H1 (cell line): ENCODE data around the gene TNFSF11. TPM values are rescaled to one million over a fixed set of nuclear protein-coding genes. Genes with fewer than 3 reads are reported as not detected.

Source experiments
- CTCF ChIA-PET: fragments of 300-600 bp; sonication (Branson Sonifier 250); formaldehyde crosslinking; loops from one replicate; lab custom pipeline; 2021; ENCODE audit not compliant: partially characterized antibody; lab: Charles Lee
- POLR2A ChIA-PET: fragments of 300-600 bp; sonication (Branson Sonifier 250); formaldehyde crosslinking; loops from one replicate; lab custom pipeline; 2021; ENCODE audit warnings: inconsistent platforms; ENCODE audit not compliant: partially characterized antibody; lab: Charles Lee
- DNase-seq, 2 experiments: peaks; one replicate each; pipeline versions ENCODE4 v3.0.0 to v3.0.0-alpha.2; 2010 to 2022; ENCODE audit warnings: low spot score in 2 of 2, low read depth in 1 of 2, mixed read lengths in 1 of 2
- FAIRE-seq: peaks from 2 replicates; lab custom pipeline; 2011; peaks lifted over from hg19 to GRCh38; lab: Jason Lieb, UNC
- H2AFZ ChIP-seq: 2 replicates; pipeline ENCODE4 v1.8.1; 2012; ENCODE audit warnings: low read length, inconsistent platforms
- H2AK5ac ChIP-seq: 2 replicates; pipeline ENCODE4 v1.6.1; 2013; ENCODE audit warnings: low read depth, low read length
- H2BK120ac ChIP-seq: replicated peaks from 2 replicates; pipeline ENCODE3; 2013; ENCODE audit warnings: low read depth, low read length, inconsistent platforms
- H2BK12ac ChIP-seq: 2 replicates; pipeline ENCODE4 v1.6.1; 2013; ENCODE audit warnings: low read depth, low read length
- H2BK15ac ChIP-seq: 2 replicates; pipeline ENCODE4 v1.6.1; 2013; ENCODE audit warnings: low read length
- H2BK20ac ChIP-seq: 2 replicates; pipeline ENCODE4 v1.6.1; 2013; ENCODE audit warnings: low read length
- H2BK5ac ChIP-seq: 2 replicates; pipeline ENCODE4 v1.6.1; 2013; ENCODE audit warnings: low read depth, low read length
- H3K14ac ChIP-seq: 2 replicates; pipeline ENCODE4 v1.6.1; 2013; ENCODE audit warnings: inconsistent platforms; ENCODE audit not compliant: insufficient read length
- H3K18ac ChIP-seq: 2 replicates; pipeline ENCODE4 v1.6.1; 2013; ENCODE audit warnings: low read length; ENCODE audit errors: extremely low read depth
- H3K23ac ChIP-seq: 2 replicates; pipeline ENCODE4 v1.6.1; 2013; ENCODE audit warnings: inconsistent platforms; ENCODE audit not compliant: insufficient read length
- H3K23me2 ChIP-seq: 2 replicates; pipeline ENCODE4 v1.6.1; 2013; ENCODE audit warnings: low read depth, low read length
- H3K27ac ChIP-seq: 2 replicates; pipeline ENCODE4 v1.6.1; 2011; ENCODE audit warnings: low read depth, low read length, inconsistent platforms
- H3K27me3 ChIP-seq, 4 experiments: replicated peaks in 1 of 4; 1 replicate in 1 of 4; 2 replicates in 3 of 4; pipeline versions ENCODE4 v1.6.1 to v1.8.1; 2011 to 2013; ENCODE audit warnings: low read length in 3 of 4, mild to moderate bottlenecking in 3 of 4, inconsistent platforms in 2 of 4, mixed read lengths in 2 of 4, moderate library complexity in 1 of 4; ENCODE audit not compliant: control insufficient read depth in 3 of 4, insufficient read depth in 3 of 4; ENCODE audit errors: extremely low read depth in 1 of 4
- H3K36me3 ChIP-seq, 4 experiments: 2 replicates each; pipeline versions ENCODE4 v1.6.1 to v1.8.1; 2011 to 2013; ENCODE audit warnings: mild to moderate bottlenecking in 4 of 4, low read length in 3 of 4, moderate library complexity in 2 of 4, control low read depth in 1 of 4, inconsistent platforms in 1 of 4; ENCODE audit not compliant: insufficient read depth in 4 of 4, control insufficient read depth in 2 of 4
- H3K4ac ChIP-seq: replicated peaks from 2 replicates; pipeline ENCODE3; 2013; ENCODE audit warnings: low read length, low read depth, mixed read lengths, inconsistent platforms; ENCODE audit not compliant: insufficient read length
- H3K4me1 ChIP-seq, 4 experiments: replicated peaks in 1 of 4; 1 replicate in 1 of 4; 2 replicates in 3 of 4; pipeline versions ENCODE4 v1.6.1 to v1.8.1; 2011 to 2013; ENCODE audit warnings: low read length in 3 of 4, inconsistent platforms in 2 of 4, mixed read lengths in 1 of 4; ENCODE audit not compliant: insufficient read depth in 4 of 4, control insufficient read depth in 3 of 4
- H3K4me2 ChIP-seq, 2 experiments: 2 replicates each; pipeline versions ENCODE4 v1.6.1 to v1.8.1; 2011 to 2013; ENCODE audit warnings: low read depth in 2 of 2, low read length in 2 of 2, control low read depth in 1 of 2, inconsistent platforms in 1 of 2, mild to moderate bottlenecking in 1 of 2; ENCODE audit not compliant: insufficient read depth in 1 of 2
- H3K4me3 ChIP-seq, 4 experiments: fragments of 200-600, 300-600 bp in 1 of 4; sonication (generic), shearing (Covaris generic), sonication (Bioruptor Twin) in 1 of 4; 2 replicates each; pipeline versions ENCODE4 v1.5.1 to v1.8.1; 2011 to 2016; ENCODE audit warnings: low read length in 4 of 4, low read depth in 3 of 4, control low read depth in 2 of 4, inconsistent platforms in 2 of 4, mild to moderate bottlenecking in 2 of 4, mixed read lengths in 1 of 4, moderate library complexity in 1 of 4; ENCODE audit not compliant: insufficient read depth in 2 of 4; ENCODE audit errors: extremely low read depth in 1 of 4
- H3K56ac ChIP-seq: replicated peaks from 2 replicates; pipeline ENCODE3; 2013; ENCODE audit warnings: low read depth, mild to moderate bottlenecking, mixed read lengths, low read length, inconsistent platforms; ENCODE audit not compliant: insufficient read length
- H3K79me1 ChIP-seq: 2 replicates; pipeline ENCODE4 v1.6.1; 2013; ENCODE audit warnings: low read depth, low read length, control low read depth
- H3K79me2 ChIP-seq, 2 experiments: 2 replicates each; pipeline versions ENCODE4 v1.6.1 to v1.8.1; 2012 to 2013; ENCODE audit warnings: low read length in 2 of 2, mild to moderate bottlenecking in 2 of 2, inconsistent platforms in 1 of 2; ENCODE audit not compliant: insufficient read depth in 2 of 2, control insufficient read depth in 1 of 2
- H3K9ac ChIP-seq, 4 experiments: replicated peaks in 1 of 4; 1 replicate in 1 of 4; 2 replicates in 3 of 4; pipeline versions ENCODE4 v1.6.1 to v1.8.1; 2011 to 2013; ENCODE audit warnings: low read depth in 3 of 4, low read length in 3 of 4, control low read depth in 2 of 4, mild to moderate bottlenecking in 2 of 4, moderate library complexity in 2 of 4, inconsistent platforms in 1 of 4; ENCODE audit errors: extremely low read depth in 1 of 4
- H3K9me3 ChIP-seq, 2 experiments: 2 replicates each; pipeline versions ENCODE4 v1.6.1 to v1.8.1; 2012 to 2013; ENCODE audit warnings: mild to moderate bottlenecking in 2 of 2, moderate library complexity in 2 of 2, control low read depth in 1 of 2, inconsistent platforms in 1 of 2, low read depth in 1 of 2, low read length in 1 of 2, mixed read lengths in 1 of 2; ENCODE audit not compliant: insufficient read depth in 2 of 2
- H4K20me1 ChIP-seq, 2 experiments: replicated peaks in 1 of 2; 2 replicates each; pipeline versions ENCODE3 to v1.8.1; 2011 to 2013; ENCODE audit warnings: inconsistent platforms in 2 of 2, low read length in 2 of 2, mild to moderate bottlenecking in 1 of 2; ENCODE audit not compliant: insufficient read depth in 2 of 2, control insufficient read depth in 1 of 2
- H4K5ac ChIP-seq: 2 replicates; pipeline ENCODE4 v1.6.1; 2013; ENCODE audit warnings: low read length, low read depth, mixed read lengths, inconsistent platforms; ENCODE audit not compliant: insufficient read length
- H4K8ac ChIP-seq: 2 replicates; pipeline ENCODE4 v1.8.0; 2013; ENCODE audit warnings: mild to moderate bottlenecking, moderate library complexity, low read length, inconsistent platforms; ENCODE audit not compliant: insufficient read depth; ENCODE audit errors: extremely low read depth
- H4K91ac ChIP-seq: replicated peaks from 2 replicates; pipeline ENCODE3; 2013; ENCODE audit warnings: low read length, mixed read lengths, inconsistent platforms; ENCODE audit not compliant: insufficient read length
- ASH2L ChIP-seq: fragments of 200-600, 300-600 bp; sonication (generic); IDR thresholded peaks from one replicate; pipeline ENCODE4 v1.7.1; 2017; ENCODE audit warnings: low read length
- CEBPB ChIP-seq: IDR thresholded peaks from 2 replicates; pipeline ENCODE4 v1.6.1; 2012; ENCODE audit warnings: low read depth, low read length
- HDAC6 ChIP-seq: IDR thresholded peaks from one replicate; pipeline ENCODE4 v1.7.1; 2012; ENCODE audit warnings: low read depth, mild to moderate bottlenecking, inconsistent platforms, low read length, moderate library complexity
- JUND ChIP-seq: IDR thresholded peaks from 2 replicates; pipeline ENCODE4 v1.6.1; 2011; ENCODE audit warnings: mild to moderate bottlenecking, improper control_type of control experiment, low read length
- KDM4A ChIP-seq: IDR thresholded peaks from one replicate; pipeline ENCODE4 v1.7.1; 2012; ENCODE audit warnings: low read depth, mild to moderate bottlenecking, moderate library complexity, low read length, inconsistent platforms; ENCODE audit not compliant: severe bottlenecking
- KDM5A ChIP-seq: fragments of 200-600 bp; IDR thresholded peaks from 2 replicates; pipeline ENCODE4 v1.7.1; 2012; ENCODE audit warnings: mild to moderate bottlenecking, low read length, inconsistent platforms, mixed read lengths
- MAFK ChIP-seq: IDR thresholded peaks from 2 replicates; pipeline ENCODE4 v1.6.1; 2012; ENCODE audit warnings: low read depth, mild to moderate bottlenecking, improper control_type of control experiment, low read length
- POLR2A ChIP-seq, 2 experiments: IDR thresholded peaks; 1 replicate in 1 of 2; 2 replicates in 1 of 2; pipeline ENCODE4 v1.6.1; 2011; ENCODE audit warnings: low read depth in 2 of 2, low read length in 2 of 2, mild to moderate bottlenecking in 2 of 2; ENCODE audit errors: control extremely low read depth in 1 of 2
- RFX5 ChIP-seq: IDR thresholded peaks from 2 replicates; pipeline ENCODE4 v1.6.1; 2011; ENCODE audit warnings: low read depth, low read length, improper control_type of control experiment, borderline replicate concordance
- SP1 ChIP-seq: IDR thresholded peaks from 2 replicates; pipeline ENCODE4 v1.6.1; 2011; ENCODE audit warnings: low read depth, low read length
- SRF ChIP-seq: IDR thresholded peaks from 2 replicates; pipeline ENCODE4 v1.6.1; 2011; ENCODE audit warnings: mild to moderate bottlenecking, low read depth, low read length, moderate library complexity
- TAF1 ChIP-seq: IDR thresholded peaks from 2 replicates; pipeline ENCODE4 v1.6.1; 2011; ENCODE audit warnings: mild to moderate bottlenecking, low read depth, low read length
- TAF7 ChIP-seq: optimal IDR thresholded peaks from 2 replicates; pipeline ENCODE3; 2011; ENCODE audit warnings: low read depth, mild to moderate bottlenecking, inconsistent platforms, low read length, moderate library complexity, borderline replicate concordance
- YY1 ChIP-seq: IDR thresholded peaks from 2 replicates; pipeline ENCODE4 v1.6.1; 2011; ENCODE audit warnings: low read depth, mild to moderate bottlenecking, low read length
- WGBS, 2 experiments: shearing (Covaris generic) in 1 of 2; methylation state at CpG; one replicate each; pipeline versions ENCODE4 v1.1.6 to v1.1.7; 2013 to 2015; ENCODE audit warnings: low lambda C conversion rate in 2 of 2, mixed read lengths in 2 of 2, inconsistent platforms in 1 of 2, low coverage in 1 of 2, missing lambda C conversion rate in 1 of 2; ENCODE audit not compliant: insufficient replicate concordance in 2 of 2, insufficient coverage in 1 of 2, insufficient read length in 1 of 2; ENCODE audit errors: extremely low coverage in 1 of 2, missing lambda C conversion rate in 1 of 2; 5-methylcytosine and 5-hydroxymethylcytosine counted together
- polyA plus RNA-seq, 7 experiments: library from polyadenylated mRNA; depleted of rRNA in 3 of 7; stranded (reverse) in 5 of 7; unstranded in 2 of 7; fragments of >200 nt in 5 of 7; fragments of 200-250 nt in 2 of 7; gene quantifications; 1 replicate in 5 of 7; 2 replicates in 1 of 7; 4 replicates in 1 of 7; pipeline versions ENCODE4 v1.2.1 to v1.2.3, GENCODE V29; 2011 to 2013; ENCODE audit warnings: missing spikeins in 2 of 7, mixed read lengths in 2 of 7
- total RNA-seq: library from RNA; stranded (reverse); fragmentation: NEBNext Ultra II Directional; extraction: Animal tissue kit (Norgen Biotek cat#: 25700); gene quantifications from 2 replicates; pipeline ENCODE4 v1.2.1, GENCODE V29; 2021
- TF ChIP-seq, protein P1 (sequence below): IDR thresholded peaks from 2 replicates; pipeline ENCODE4 v1.6.1; 2011; ENCODE audit warnings: low read length, improper control_type of control experiment

TNFSF11 gene
- total and polyA plus RNA-seq, 2 of the 8 experiments (the other 6 are each of a cell fraction or from before 2014, with no cell fraction given): 9.3 to 12.0 TPM

DNA sequence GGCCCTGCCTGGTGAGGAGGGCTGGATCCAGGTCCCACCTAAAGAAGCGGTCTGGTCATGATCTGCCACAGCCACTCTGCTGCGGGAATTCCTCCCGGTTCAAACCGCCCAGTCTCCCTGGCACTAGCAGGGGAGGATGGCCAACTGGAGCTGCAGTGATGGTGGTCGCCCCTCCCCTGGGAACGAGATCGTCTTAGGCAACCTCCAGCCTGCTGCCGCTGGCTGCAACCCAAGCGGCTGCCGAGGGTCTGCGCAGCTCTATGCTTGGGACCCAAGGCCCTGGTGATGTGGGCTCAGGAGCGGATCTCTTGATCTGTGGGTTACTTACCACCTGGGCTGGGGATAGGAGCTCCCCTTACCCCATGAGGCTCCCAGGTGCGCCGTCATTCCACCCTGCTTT is 69.1 kb downstream of the TNFSF11 start:
- no peak overlapping the region for H2AK5ac ChIP-seq
- ChIA-PET POLR2A (interaction anchor here (1.2 kb wide), 1 partner anchor 9 kb away, joined by 3 read pairs; no protein-coding TSS in a partner anchor), CTCF (interaction anchor here (1.4 kb wide), 1 partner anchor 9 kb away, joined by 3 read pairs; no protein-coding TSS in a partner anchor)
- H4K5ac ChIP-seq: no peak overlapping the region
- H2BK120ac ChIP-seq: no peak overlapping the region
- H3K14ac ChIP-seq: no peak overlapping the region
- no peak overlapping the region for H3K9ac ChIP-seq
- no peak overlapping the region for H2BK12ac ChIP-seq
- H3K79me2 ChIP-seq: no peaks in the 10 kb centered on the region
- H3K27ac ChIP-seq: no peak overlapping the region
- 86% methylated on average over 12 of the region's 14 CpGs; no CpG with 5 or more reads in 1 of the 2 experiments for WGBS, 2 experiments
- no peaks in the 10 kb centered on the region for H3K4me1 ChIP-seq
- H4K8ac ChIP-seq: no peak overlapping the region
- no peak overlapping the region for H3K56ac ChIP-seq
- no peaks in the 10 kb centered on the region for H3K79me1 ChIP-seq
- no peak overlapping the region for H3K4me3 ChIP-seq
- no peak overlapping the region for H2BK20ac ChIP-seq
- H2BK15ac ChIP-seq: no peak overlapping the region
- H3K27me3 ChIP-seq: no peaks in the 10 kb centered on the region; a peak in 1 of 7 replicates
- DNase-seq (no peak), FAIRE-seq (no peak)
- no peak overlapping the region for H3K23ac ChIP-seq
- no peaks in the 10 kb centered on the region for H4K20me1 ChIP-seq
- no peak overlapping the region for H3K4me2 ChIP-seq
- H3K4ac ChIP-seq: no peak overlapping the region
- no peak overlapping the region; the same call in 1 of the 2 replicates for H2AFZ ChIP-seq
- no peak overlapping the region for H3K18ac ChIP-seq
- H3K23me2 ChIP-seq: no peaks in the 10 kb centered on the region
- no peaks in the 10 kb centered on the region for H3K36me3 ChIP-seq
- H3K9me3 ChIP-seq: no peaks in the 10 kb centered on the region
- no peak overlapping the region for H2BK5ac ChIP-seq
- no peak overlapping the region for H4K91ac ChIP-seq
- TF ChIP-seq POLR2A (IDR thresholded peaks at IDR 0.05; ENCODE audit: control extremely low read depth in 1 of 2, low read depth in 2 of 2, low read length in 2 of 2) (no peak), JUND (no peak), KDM5A (no peak), YY1 (no peak), KDM4A (no peak), HDAC6 (no peak), TAF1 (no peak), MAFK (no peak), TAF7 (no peak), CEBPB (no peak), SRF (no peak), RFX5 (no peak), SP1 (no peak), ASH2L (no peak)
- TF ChIP-seq, protein P1, sequence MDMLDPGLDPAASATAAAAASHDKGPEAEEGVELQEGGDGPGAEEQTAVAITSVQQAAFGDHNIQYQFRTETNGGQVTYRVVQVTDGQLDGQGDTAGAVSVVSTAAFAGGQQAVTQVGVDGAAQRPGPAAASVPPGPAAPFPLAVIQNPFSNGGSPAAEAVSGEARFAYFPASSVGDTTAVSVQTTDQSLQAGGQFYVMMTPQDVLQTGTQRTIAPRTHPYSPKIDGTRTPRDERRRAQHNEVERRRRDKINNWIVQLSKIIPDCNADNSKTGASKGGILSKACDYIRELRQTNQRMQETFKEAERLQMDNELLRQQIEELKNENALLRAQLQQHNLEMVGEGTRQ: no peak
